DOHH2 (cell line): ENCODE data around the gene ZNF774.
"Not testable (repeated sequence)": the region's sequence is repeated elsewhere in the genome, so short reads cannot be mapped to it uniquely, and the experiment has no call there.

Source experiments
- H3F3A ChIP-seq: fragments of 200-600 bp; sonication (generic), shearing (Covaris generic); 2 replicates; pipeline ENCODE4 v1.6.0; 2016; ENCODE audit warnings: antibody characterized with exemption, mild to moderate bottlenecking; ENCODE audit not compliant: control insufficient read depth, insufficient read depth
- H3K27ac ChIP-seq: fragments of 200-600 bp; sonication (generic); 2 replicates; pipeline ENCODE4 v1.5.1; 2014; ENCODE audit warnings: low read depth, mild to moderate bottlenecking, low read length, moderate library complexity
- H3K27me3 ChIP-seq: fragments of 200-600 bp; sonication (generic); 2 replicates; pipeline ENCODE4 v1.6.1; 2014; ENCODE audit warnings: mild to moderate bottlenecking, low read length, mixed read lengths; ENCODE audit not compliant: control insufficient read depth
- H3K36me3 ChIP-seq: fragments of 200-600 bp; sonication (generic); 2 replicates; pipeline ENCODE4 v1.6.1; 2014; ENCODE audit warnings: mild to moderate bottlenecking, low read length, moderate library complexity, mixed read lengths; ENCODE audit not compliant: control insufficient read depth
- H3K4me1 ChIP-seq: fragments of 200-600 bp; sonication (generic); 2 replicates; pipeline ENCODE4 v1.6.1; 2014; ENCODE audit warnings: mild to moderate bottlenecking, low read length, mixed read lengths; ENCODE audit not compliant: control insufficient read depth
- H3K4me2 ChIP-seq: fragments of 200-600 bp; sonication (generic); 2 replicates; pipeline ENCODE4 v1.6.0; 2014; ENCODE audit warnings: mild to moderate bottlenecking, low read length, moderate library complexity
- H3K4me3 ChIP-seq: fragments of 200-600 bp; sonication (generic); 2 replicates; pipeline ENCODE4 v1.5.1; 2014; ENCODE audit warnings: mild to moderate bottlenecking, low read length, mixed read lengths
- H3K79me2 ChIP-seq: fragments of 200-600 bp; sonication (generic); 2 replicates; pipeline ENCODE4 v1.6.1; 2014; ENCODE audit warnings: mild to moderate bottlenecking, low read length, mixed read lengths; ENCODE audit not compliant: control insufficient read depth
- H3K9me2 ChIP-seq: fragments of 200-600 bp; sonication (generic); replicated peaks from 2 replicates; pipeline ENCODE4 v1.6.1; 2014; ENCODE audit warnings: mild to moderate bottlenecking, low read length, mixed read lengths; ENCODE audit not compliant: control insufficient read depth
- H3K9me3 ChIP-seq: fragments of 200-600 bp; sonication (generic); 2 replicates; pipeline ENCODE4 v1.6.1; 2014; ENCODE audit warnings: antibody characterized with exemption, low read length, mixed read lengths; ENCODE audit not compliant: control insufficient read depth, insufficient read depth
- H4K20me1 ChIP-seq: fragments of 200-600 bp; sonication (generic); 2 replicates; pipeline ENCODE4 v1.6.0; 2014; ENCODE audit warnings: low read depth, mild to moderate bottlenecking, antibody characterized with exemption, low read length, moderate library complexity; ENCODE audit not compliant: control insufficient read depth, insufficient read depth
- CTCF ChIP-seq: fragments of 200-600 bp; sonication (generic); IDR thresholded peaks from one replicate; pipeline ENCODE4 v1.5.1; 2014; ENCODE audit warnings: antibody characterized with exemption, mild to moderate bottlenecking, low read depth, low read length; ENCODE audit not compliant: poor library complexity, severe bottlenecking
- EZH2phosphoT487 ChIP-seq: fragments of 200-600 bp; sonication (generic); IDR thresholded peaks from 2 replicates; pipeline ENCODE4 v1.6.1; 2017; ENCODE audit warnings: borderline replicate concordance, mild to moderate bottlenecking, antibody characterized with exemption, low read length, moderate library complexity, mixed read lengths

ZNF774 gene

DNA sequence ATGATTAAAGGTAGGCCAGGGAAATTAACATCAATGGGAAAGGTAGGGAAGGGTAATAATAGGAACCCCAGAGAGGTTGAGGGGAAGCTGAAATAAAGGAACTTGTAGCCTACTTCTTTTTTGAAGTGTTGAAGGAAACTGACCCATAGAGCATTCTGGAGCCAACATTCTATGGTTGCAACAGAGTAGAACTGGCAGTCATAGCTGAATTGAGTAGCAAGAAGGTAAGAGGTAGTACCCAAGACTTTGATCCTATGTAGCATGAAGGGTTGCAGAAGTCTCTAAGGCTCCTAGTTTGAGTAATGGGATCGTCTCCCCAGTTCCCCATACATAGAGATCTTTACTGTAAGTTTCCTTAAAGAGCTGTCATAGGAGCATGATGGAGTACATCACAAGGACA, 7.4 kb upstream of the ZNF774 start:
- no peaks in the 10 kb centered on the region for H3K79me2 ChIP-seq
- H3K4me2 ChIP-seq, result no peak overlapping the region
- TF ChIP-seq EZH2phosphoT487 (no peak), CTCF (no peak)
- no peak overlapping the region for H3K27ac ChIP-seq
- H3K9me2 ChIP-seq, result no peaks in the 10 kb centered on the region
- no peak overlapping the region for H3K4me3 ChIP-seq
- no peaks in the 10 kb centered on the region for H3K36me3 ChIP-seq
- peaks cover 12% of the 10 kb centered on the region for H3K4me1 ChIP-seq
- H4K20me1 ChIP-seq, result no peaks in the 10 kb centered on the region
- H3K27me3 ChIP-seq, result no peaks in the 10 kb centered on the region
- no peaks in the 10 kb centered on the region for H3K9me3 ChIP-seq
- no peaks in the 10 kb centered on the region for H3F3A ChIP-seq

GRCh38 chr15:90345857-90346256, 6.2 kb upstream of the ZNF774 start:
- H3K79me2 ChIP-seq, result no peaks in the 10 kb centered on the region
- peaks cover 9% of the 10 kb centered on the region for H3K4me1 ChIP-seq
- no peak overlapping the region for H3K4me3 ChIP-seq
- no peaks in the 10 kb centered on the region for H4K20me1 ChIP-seq
- no peaks in the 10 kb centered on the region for H3K9me3 ChIP-seq
- H3K36me3 ChIP-seq, result no peaks in the 10 kb centered on the region
- TF ChIP-seq CTCF (no peak), EZH2phosphoT487 (no peak)
- no peak overlapping the region for H3K27ac ChIP-seq
- no peaks in the 10 kb centered on the region for H3K9me2 ChIP-seq
- H3F3A ChIP-seq, result no peaks in the 10 kb centered on the region
- no peak overlapping the region for H3K4me2 ChIP-seq
- H3K27me3 ChIP-seq, result no peaks in the 10 kb centered on the region

- peaks cover 10% of the 10 kb centered on the region for H3K4me1 ChIP-seq
- H3K27ac ChIP-seq, H3K79me2 ChIP-seq: not testable (repeated sequence)
These were observed 4.5 kb upstream of the ZNF774 start for GRCh38 chr15:90347431-90348065.

GRCh38 chr15:90348456-90348855, 3.6 kb upstream of the ZNF774 start:
- no peaks in the 10 kb centered on the region for H3K79me2 ChIP-seq
- TF ChIP-seq CTCF (no peak), EZH2phosphoT487 (no peak)
- H3K9me3 ChIP-seq, result no peaks in the 10 kb centered on the region
- H3K27me3 ChIP-seq, result no peaks in the 10 kb centered on the region
- H3F3A ChIP-seq, result no peaks in the 10 kb centered on the region
- H3K4me3 ChIP-seq, result no peak overlapping the region
- peaks cover 8% of the 10 kb centered on the region for H3K4me1 ChIP-seq
- no peak overlapping the region for H3K27ac ChIP-seq
- no peaks in the 10 kb centered on the region for H3K9me2 ChIP-seq
- no peak overlapping the region for H3K4me2 ChIP-seq
- H3K36me3 ChIP-seq, result no peaks in the 10 kb centered on the region
- H4K20me1 ChIP-seq, result no peaks in the 10 kb centered on the region

More at GRCh38 chr15:90347431-90348065, 4.5 kb upstream of the ZNF774 start:
- H3K27me3 ChIP-seq, H3K4me3 ChIP-seq, H3K9me3 ChIP-seq, H3F3A ChIP-seq, H3K9me2 ChIP-seq, H3K4me2 ChIP-seq, H3K36me3 ChIP-seq, H4K20me1 ChIP-seq: not testable (repeated sequence)
